RKO (cell line): Measurements from ENCODE around the gene PDZD7.
"Not testable (repeated sequence)": the region's sequence is repeated elsewhere in the genome, so short reads cannot be mapped to it uniquely, and the experiment has no call there.

Source experiments
- DNase-seq: peaks from one replicate; pipeline ENCODE4 v3.0.0-alpha.2; 2016; ENCODE audit warnings: low spot score

The PDZD7 gene

DNA sequence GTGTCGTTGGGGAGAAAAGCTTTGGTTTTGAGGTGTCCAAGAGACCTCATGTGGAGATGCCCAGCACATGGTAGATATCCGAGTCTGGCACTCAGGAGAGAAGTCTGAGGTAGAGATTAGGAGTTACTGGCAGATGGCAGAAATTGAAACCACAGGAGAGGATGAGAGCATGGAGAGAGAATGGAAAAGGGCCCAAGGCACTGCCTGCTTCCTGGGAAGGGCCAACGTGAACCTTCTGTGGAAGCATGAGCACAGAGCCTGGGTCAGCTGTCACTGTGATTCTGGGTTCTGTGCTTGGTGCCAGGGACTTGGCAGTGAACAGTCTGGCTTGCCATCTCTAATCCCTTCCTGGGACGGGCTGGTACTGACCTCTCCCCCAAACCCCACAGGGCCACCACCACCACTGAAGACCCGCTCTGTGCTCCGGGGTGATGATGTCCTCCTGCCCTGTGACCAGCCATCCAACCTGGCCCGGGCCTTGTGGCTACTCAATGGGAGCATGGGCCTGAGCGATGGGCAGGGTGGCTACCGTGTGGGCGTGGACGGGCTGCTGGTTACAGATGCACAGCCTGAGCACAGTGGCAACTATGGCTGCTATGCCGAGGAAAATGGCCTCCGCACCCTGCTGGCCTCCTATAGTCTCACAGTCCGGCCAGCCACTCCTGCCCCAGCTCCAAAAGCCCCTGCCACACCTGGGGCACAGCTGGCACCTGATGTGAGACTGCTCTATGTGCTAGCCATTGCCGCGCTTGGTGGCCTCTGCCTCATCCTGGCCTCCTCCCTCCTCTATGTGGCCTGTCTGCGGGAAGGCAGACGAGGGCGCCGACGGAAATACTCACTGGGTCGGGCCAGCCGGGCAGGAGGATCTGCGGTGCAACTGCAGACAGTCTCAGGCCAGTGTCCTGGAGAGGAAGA, 47.8 kb downstream of the PDZD7 start:
- DNase-seq: no peak

- DNase-seq: no peak
Measured at GRCh38 chr10:100981178-100981772, 49.7 kb downstream of the PDZD7 start.

GRCh38 chr10:100980711-100981110, 50.2 kb downstream of the PDZD7 start:
- no peak for DNase-seq

GRCh38 chr10:100980311-100980710, 50.6 kb downstream of the PDZD7 start:
- DNase-seq: no peak

DNA sequence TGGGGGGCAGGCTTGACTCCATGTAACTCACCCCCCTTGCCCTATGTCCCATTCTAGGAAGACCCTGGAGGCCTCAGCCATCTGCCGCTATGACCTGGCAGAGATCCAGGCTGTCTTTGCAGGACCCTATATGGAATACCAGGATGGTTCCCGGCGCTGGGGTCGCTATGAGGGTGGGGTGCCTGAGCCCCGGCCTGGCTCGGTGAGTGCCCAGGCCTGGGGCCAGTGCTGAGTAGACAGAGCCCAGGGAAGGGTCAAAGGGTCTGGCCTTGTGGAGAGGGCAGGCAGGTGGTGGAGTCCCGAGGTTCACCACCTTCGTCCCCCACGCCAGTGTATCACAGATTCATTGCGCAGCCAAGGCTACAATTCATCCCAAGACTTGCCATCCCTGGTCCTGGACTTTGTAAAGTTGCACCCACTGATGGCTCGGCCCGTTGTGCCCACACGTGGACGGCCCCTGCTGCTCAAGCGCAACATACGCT, 51.1 kb downstream of the PDZD7 start:
- DNase-seq: no peak

GRCh38 chr10:100978901-100979195, 52.1 kb downstream of the PDZD7 start:
- no peak for DNase-seq

DNA sequence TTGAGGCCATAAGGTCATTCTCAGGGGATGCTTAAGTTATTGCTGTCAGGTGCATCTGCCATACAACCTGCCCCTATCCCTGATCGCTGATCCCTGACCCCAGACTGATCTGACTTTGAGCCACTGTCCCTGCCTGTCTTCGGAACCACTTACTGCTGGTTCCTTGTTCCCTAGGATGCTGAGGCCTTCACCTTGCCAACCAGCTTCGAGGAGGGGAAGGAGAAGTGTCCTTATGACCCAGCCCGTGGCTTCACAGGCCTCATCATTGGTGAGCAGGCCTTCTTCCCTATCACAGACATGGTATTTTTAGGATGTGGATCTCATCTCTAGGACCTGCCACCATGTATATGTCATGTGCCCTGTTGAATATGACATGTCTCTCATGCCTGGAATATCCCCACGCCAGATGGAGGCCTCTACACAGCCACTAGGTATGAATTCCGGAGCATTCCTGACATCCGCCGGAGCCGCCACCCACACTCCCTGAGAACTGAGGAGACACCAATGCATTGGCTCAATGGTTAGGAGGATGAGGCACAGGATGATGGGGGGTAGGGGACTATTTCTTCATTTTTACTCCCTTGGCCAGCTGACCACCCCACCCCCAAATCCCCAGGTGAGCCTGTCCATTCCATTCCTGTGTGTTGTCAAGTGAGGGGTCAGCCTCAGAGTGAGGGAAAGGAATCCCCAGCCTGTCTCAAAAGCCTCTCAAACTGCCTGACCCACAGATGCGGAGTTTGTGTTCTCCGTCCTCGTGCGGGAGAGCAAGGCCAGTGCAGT, 52.6 kb downstream of the PDZD7 start:
- DNase-seq: no peak

DNA sequence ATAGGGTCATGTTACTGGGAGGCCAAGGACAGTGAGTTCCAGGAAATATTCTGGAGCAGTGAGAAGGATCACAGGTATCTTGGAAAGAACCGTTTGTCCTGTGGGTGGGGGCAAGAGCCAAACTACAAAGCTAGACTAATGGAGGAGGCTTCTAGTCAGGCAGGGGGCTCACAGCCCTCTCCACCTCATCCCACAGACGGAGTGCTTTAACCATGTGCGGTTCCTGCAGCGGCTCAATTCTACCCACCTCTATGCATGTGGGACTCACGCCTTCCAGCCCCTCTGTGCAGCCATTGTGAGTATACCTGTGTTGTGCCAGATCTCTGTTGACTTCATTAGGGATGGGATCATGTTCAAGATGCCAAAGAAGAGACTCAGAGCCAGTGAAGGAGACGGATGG, 53.5 kb downstream of the PDZD7 start:
- no peak for DNase-seq

DNA sequence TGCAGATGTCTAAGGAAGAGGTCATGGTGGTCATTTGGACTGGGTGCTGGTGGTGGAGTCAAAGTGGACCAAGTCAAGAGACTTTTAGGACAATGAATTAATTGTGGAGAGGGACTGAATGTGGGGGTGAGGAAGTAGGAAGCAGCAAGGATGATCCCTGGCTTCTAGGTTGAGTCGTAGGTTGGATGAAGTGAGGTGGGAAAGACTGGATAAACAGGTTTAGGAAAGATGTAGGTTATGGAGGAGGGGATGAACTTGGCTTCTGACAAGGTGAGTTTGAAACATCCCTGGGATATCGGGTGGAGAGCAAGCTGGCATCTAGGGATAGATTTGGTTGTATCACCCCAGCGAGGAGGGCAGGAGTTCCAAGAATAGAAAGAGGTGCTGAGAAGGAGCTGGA, 54.0 kb downstream of the PDZD7 start:
- no peak for DNase-seq

DNA sequence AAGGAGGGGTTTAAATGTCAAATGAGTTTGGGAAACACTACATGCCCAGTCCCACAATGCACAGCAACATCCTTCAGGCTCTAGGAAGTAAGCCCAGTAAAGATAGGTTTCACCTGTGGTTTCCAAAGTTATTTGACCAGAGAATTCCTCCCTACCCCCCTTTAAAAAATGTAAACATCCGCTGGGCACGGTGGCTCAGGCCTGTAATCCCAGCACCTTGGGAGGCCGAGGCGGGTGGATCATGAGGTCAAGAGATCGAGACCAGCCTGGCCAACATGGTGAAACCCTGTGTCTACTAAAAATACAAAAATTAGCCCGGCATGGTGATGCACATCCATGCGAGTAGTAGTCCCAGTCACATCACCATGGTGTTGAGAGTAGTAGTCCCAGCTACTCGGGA, 55.5 kb downstream of the PDZD7 start:
- not testable (repeated sequence) for DNase-seq

DNA sequence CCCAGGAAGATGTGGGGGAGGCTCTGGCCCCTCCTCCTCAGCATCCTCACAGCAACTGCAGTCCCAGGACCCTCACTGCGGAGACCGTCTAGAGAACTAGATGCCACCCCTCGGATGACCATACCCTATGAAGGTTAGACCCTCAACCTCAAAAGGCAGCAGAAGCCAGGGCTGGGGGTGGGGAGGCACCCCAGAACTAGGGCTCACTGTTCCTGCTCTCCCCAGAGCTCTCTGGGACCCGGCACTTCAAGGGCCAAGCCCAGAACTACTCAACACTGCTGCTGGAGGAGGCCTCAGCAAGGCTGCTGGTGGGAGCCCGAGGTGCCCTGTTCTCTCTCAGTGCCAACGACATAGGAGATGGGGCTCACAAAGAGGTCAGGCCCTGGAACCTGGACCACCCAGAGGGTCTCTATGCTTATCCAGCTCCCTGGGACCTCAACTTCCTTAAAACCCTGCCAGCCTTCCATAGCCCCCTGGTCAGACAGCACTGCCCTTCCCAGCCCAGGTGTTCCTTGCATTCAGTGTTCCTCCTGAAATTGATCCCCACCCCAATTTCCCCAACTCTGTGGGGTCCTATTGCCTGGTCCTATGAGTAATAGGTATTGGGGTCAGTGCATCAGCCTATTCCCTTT, 57.9 kb downstream of the PDZD7 start:
- no peak for DNase-seq

DNA sequence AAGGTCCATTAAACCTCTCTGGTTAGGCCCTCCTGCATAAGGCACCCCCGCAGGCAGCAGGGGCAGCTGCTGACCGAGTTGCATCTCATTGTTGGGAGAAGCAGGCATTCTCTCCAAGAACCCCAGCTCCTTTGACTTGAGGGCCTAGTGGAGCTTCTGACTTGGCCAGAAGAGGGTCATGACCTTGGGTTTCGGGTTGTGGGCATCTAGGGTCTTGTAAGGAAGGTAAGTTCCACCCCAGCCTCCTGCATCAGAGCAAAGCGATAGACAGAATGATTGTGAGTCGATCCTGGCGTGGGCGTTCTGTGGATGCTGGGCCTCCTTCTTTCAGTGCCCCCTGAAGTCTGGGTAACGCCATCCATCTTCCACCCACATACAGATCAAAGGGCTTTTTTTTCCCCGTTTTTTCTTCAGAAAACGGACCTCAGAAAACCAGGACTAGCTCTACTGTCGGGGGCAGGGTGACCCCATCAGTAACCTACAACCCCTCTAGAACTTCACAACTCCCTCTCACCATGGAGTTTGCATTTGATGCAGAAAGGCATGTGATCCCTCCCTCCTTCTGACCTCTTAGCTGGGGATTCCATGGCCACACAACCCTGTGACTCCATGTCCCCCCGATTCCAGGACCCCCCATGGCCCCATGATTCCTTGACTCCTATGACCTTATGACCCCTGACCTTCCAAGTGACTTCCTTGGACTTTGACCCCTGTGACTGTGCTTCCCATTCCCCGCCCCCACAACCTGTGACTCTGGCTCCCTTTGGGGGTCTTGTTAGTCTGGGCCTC, 58.6 kb downstream of the PDZD7 start:
- DNase-seq: no peak

- DNase-seq: no peak
Measured at GRCh38 chr10:100970914-100971811, 59.8 kb downstream of the PDZD7 start.

DNA sequence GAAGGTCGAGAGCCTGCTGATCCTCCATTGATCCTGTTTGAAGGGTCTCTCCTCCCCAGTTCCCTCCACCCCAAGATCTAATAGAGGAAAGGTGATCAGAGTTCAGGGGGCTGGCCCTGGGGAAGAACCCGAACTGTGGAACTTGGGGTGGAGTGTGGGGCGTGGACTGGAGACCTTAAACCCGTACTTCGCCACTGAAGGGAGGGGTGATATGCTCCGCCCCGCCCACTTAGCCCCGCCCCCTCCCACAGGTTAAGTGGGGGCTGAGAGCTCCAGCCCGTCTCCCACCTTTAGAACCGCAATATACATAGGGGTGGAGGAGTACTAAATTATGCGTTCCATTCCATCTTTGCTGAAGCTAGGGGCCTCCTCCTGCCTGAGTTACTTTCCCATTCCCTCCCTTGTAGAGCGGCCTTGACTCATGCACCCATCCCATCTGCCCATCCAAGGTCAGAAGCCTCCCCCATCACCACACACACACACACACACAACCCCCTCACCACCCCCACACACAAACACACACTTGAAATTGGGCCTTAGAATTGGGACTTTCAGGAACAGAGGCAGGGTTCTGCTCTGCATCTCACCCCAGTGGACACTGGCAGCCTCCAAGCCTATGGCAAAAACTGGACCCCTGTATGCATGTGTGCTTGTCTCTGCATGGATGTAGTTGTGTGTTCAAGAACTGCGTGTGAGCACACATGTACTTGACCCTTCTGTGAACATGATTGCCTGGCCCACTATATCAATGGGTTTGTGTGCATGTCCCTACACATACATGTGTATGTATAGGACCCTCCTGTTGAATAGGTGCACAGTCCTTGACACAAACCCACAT, 60.6 kb downstream of the PDZD7 start:
- no peak for DNase-seq

DNA sequence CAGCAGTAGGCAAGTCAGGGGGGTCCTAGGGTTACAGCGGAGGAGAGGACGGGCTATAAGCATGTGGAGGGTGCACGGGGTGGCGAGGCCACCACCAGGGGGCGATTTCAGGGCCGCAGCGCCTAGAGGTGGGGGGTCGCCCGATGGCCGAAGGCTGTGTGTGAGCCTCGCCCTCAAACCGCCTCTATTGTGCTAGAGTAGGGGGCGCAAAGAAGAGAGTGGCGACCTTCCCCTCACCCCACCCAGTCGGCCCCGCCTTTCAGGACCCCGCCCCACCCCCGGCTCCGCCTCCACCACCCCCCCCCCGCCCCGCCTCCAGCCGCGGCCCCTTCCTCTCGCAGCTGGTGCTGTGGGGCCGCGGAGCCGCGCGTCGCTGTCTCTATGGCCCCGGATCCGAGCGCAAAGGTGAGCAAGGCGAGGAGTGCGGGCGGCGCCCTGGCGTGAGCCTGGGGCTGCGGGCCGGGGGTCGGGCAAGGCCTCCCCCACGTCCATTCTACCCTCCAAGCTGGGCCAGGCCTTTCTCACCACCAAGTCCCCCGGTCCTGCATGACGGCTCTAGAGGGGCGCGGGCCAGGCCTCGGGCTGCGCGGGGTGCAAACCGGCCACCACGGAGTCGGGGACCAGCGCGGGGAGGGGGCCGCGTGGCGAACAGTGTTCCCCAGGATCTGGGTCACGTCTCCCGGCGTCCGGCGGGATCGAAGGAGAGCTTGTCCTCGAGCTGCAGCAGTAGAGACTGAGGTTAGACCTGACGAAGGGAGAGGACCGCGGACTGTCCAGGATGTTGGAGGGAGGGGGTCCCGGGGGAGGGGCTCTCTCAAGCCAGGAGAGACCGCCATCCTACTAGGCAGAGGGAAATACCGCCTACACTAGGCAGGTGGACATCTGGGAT, 61.5 kb downstream of the PDZD7 start, which contains the start of gene SEMA4G:
SEMA4G (plus strand) TSS at position 318 of the 889 bp plus-strand sequence. CDS start 3,409 bp downstream, outside the sequence.
- peak; percentile 55 for DNase-seq

DNA sequence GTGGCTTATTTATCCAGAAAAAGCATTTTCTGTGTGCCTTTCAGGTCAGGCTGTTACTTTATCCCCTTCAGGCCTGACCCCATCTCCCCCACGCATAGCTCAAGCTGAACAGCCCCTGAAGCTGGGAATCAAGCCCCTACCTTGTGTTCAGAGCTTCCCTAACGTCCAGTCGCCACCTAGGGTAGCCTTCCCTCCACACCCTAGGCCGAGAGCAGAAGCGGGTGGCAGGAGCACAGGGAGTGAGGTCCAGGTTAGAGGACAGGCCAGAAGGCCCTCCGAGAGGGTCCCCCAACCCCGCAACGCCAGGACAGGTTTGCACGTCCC, 62.1 kb downstream of the PDZD7 start:
- no peak for DNase-seq

GRCh38 chr10:100968062-100968736, 62.7 kb downstream of the PDZD7 start:
- DNase-seq: no peak

GRCh38 chr10:100967332-100967731, 63.6 kb downstream of the PDZD7 start:
- DNase-seq: no peak
